GM18505 (cell line): ENCODE data around the gene NAPB.

Experiments
- ATAC-seq: cut with Tn5 transposase; IDR thresholded peaks from one replicate; pipeline ENCODE4 v1.9.1; 2021; ENCODE audit not compliant: unreplicated experiment
- POLR2A ChIP-seq: IDR thresholded peaks from 4 replicates; pipeline ENCODE4 v1.6.1; 2011; ENCODE audit warnings: borderline replicate concordance; ENCODE audit not compliant: insufficient read depth, insufficient read length; ENCODE audit errors: extremely low read depth

The NAPB gene

DNA sequence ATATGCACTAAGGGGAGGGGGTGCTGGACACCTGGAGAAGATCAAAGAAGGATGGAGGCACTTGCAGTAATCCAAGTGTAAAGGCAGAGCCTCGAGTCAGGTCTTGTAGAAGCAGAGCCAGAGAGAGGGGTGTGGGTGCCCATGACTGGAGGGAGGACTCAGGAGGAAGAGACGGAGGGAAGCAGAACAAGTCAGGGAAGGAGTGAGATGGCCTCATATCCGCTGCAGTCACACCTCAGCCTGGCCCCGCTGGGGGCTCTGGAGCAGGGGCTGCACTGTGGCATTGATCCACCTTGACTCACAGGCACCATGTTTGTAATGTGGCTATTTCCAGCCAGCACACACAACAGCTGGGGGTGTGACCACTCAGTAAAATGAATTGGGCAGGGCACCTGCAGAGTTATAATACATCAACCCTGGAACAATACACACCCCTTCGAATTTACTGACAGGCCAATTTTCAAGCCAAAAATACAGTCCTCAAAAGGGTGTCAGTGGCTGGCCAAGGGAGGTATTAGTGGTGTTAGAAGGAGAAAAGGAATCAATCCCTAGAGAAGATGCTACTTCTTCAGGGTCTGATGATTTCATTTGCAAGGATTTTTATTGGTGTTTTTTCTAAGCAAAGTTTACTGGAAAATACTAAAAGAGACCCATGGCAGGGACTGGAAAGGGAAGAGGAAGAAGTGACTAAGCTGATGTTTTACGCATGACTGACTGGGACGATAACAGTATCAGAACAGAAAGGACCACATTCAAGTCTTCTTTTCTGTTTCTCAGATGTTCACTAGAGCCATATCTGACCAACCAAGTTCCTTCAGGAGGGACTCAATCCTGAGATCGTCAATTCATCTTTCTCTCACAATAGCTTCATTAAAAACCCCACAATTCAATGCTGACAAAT, 89.6 kb downstream of the NAPB start:
- ATAC-seq: no peak
- TF ChIP-seq POLR2A: no peak

GRCh38 chr20:23327617-23328333, 93.5 kb downstream of the NAPB start:
- ATAC-seq: no peak
- no peak for TF ChIP-seq POLR2A

- no peak for ATAC-seq
- TF ChIP-seq POLR2A: no peak
Measured at GRCh38 chr20:23326774-23327173, 94.5 kb downstream of the NAPB start.

DNA sequence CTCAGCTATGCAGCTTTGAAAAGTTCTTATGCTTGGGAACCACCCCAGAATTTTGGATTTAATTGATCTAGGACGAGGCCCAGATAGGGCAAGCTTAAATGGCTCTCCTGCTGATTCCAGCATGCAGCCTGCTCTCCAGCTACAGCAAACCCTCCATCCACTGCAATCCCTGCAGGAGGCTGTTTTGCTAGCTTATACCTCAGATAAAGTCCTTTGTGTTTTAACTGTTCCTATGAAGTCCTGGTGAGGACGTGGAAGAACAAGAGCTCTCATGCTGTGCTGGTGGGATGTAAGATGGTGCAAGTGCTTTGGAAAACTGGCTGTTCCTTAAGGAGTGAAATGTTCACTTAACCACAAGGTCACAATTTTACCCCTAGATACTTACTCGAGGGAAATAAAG, 96.2 kb downstream of the NAPB start:
- TF ChIP-seq POLR2A: no peak
- no peak for ATAC-seq
